AG10803 (cell line): ENCODE measurements around the gene SH2D2A.

Experiments
- DNase-seq: peaks from one replicate; pipeline ENCODE4 v3.0.0; 2010; ENCODE audit warnings: low read depth
- H3K4me3 ChIP-seq: 2 replicates; pipeline ENCODE4 v1.5.1; 2011; ENCODE audit warnings: mild to moderate bottlenecking, low read length, control low read depth
- CTCF ChIP-seq: conservative IDR thresholded peaks from 2 replicates; pipeline ENCODE4 v1.5.1; 2011; ENCODE audit warnings: mild to moderate bottlenecking, low read length, control low read depth, inconsistent platforms

The SH2D2A gene

GRCh38 chr1:156803086-156803851 is 13.4 kb downstream of the SH2D2A start:
- no peak for DNase-seq
- no peak for TF ChIP-seq CTCF

GRCh38 chr1:156802421-156802935 is 14.2 kb downstream of the SH2D2A start:
- no peak overlapping the region for H3K4me3 ChIP-seq
- TF ChIP-seq CTCF, result no peak
- DNase-seq, result no peak

More at GRCh38 chr1:156803086-156803851, 13.4 kb downstream of the SH2D2A start:
- no peak overlapping the region for H3K4me3 ChIP-seq

GRCh38 chr1:156801409-156802121 is 15.1 kb downstream of the SH2D2A start:
- TF ChIP-seq CTCF, result peak; percentile 71
- H3K4me3 ChIP-seq, result no peak overlapping the region
- DNase-seq, result peak; percentile 97

- peak; percentile 89 for TF ChIP-seq CTCF
- H3K4me3 ChIP-seq, result no peak overlapping the region
- peak; percentile 49 for DNase-seq
These were observed 19.3 kb downstream of the SH2D2A start for GRCh38 chr1:156797212-156797871.

GRCh38 chr1:156796340-156797097 is 20.1 kb downstream of the SH2D2A start:
- peak; percentile 41 for DNase-seq
- no peak for TF ChIP-seq CTCF
- H3K4me3 ChIP-seq, result no peak overlapping the region

- DNase-seq, result peak; percentile 9
- no peak for TF ChIP-seq CTCF
- H3K4me3 ChIP-seq, result no peak overlapping the region
These were observed 20.9 kb downstream of the SH2D2A start for GRCh38 chr1:156795787-156796186.
